ENCODE measurements around the gene CALCOCO1.

GRCh38 chr12:53677016-53677799, 50.0 kb downstream of the CALCOCO1 start:
- TF ChIP-seq CTCF (IDR thresholded peaks at IDR 0.05), result no peak
- TF ChIP-seq EZH2phosphoT487 (IDR thresholded peaks at IDR 0.05), result peak; percentile 1
- peak; percentile 14 for TF ChIP-seq EZH2 (IDR thresholded peaks at IDR 0.05)
